IMR-90 (cell line): Measurements from ENCODE around the gene APOA4.

Experiments
- POLR2A ChIP-seq: IDR thresholded peaks from 2 replicates; pipeline ENCODE4 v1.6.1; 2012; ENCODE audit warnings: mild to moderate bottlenecking, low read depth, low read length
- TF ChIP-seq, protein P1 (sequence below): conservative IDR thresholded peaks from 2 replicates; pipeline ENCODE4 v1.5.1; 2012; ENCODE audit warnings: mild to moderate bottlenecking, low read depth, low read length, improper control_type of control experiment

DNA sequence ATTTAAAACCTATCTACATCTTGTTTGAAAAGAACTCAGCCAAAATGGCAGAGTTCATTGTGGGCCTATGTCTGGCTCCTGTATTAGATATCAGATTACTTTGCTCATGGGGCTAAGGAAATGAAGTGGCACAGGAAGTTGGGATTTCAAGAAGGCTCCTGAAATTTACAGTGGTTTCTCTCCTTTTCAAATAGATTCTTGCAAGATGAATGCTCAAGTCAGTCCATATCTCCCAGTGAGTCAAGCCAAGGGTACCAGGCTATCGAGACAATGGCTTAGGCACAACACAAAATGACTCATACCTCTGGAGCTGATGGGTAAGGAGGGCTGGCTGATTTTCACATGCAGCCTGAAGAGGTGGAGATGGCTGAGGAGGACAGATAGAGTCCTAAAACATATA, 38.4 kb upstream of the APOA4 start:
- no peak for TF ChIP-seq POLR2A
- TF ChIP-seq, protein P1, sequence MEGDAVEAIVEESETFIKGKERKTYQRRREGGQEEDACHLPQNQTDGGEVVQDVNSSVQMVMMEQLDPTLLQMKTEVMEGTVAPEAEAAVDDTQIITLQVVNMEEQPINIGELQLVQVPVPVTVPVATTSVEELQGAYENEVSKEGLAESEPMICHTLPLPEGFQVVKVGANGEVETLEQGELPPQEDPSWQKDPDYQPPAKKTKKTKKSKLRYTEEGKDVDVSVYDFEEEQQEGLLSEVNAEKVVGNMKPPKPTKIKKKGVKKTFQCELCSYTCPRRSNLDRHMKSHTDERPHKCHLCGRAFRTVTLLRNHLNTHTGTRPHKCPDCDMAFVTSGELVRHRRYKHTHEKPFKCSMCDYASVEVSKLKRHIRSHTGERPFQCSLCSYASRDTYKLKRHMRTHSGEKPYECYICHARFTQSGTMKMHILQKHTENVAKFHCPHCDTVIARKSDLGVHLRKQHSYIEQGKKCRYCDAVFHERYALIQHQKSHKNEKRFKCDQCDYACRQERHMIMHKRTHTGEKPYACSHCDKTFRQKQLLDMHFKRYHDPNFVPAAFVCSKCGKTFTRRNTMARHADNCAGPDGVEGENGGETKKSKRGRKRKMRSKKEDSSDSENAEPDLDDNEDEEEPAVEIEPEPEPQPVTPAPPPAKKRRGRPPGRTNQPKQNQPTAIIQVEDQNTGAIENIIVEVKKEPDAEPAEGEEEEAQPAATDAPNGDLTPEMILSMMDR: no peak
